Thyroid gland (tissue), 4 donors: ENCODE data around the gene TMEM260.

Experiments used
- CTCF ChIP-seq, 6 experiments: fragments of 200-600 bp in 3 of 6; fragments of 450-650 bp in 3 of 6; sonication (generic) in 3 of 6; IDR thresholded peaks; one replicate each; pipeline ENCODE4 v1.5.1; 2016 to 2019; ENCODE audit warnings: antibody characterized with exemption in 6 of 6, mild to moderate bottlenecking in 2 of 6, inconsistent platforms in 1 of 6, moderate library complexity in 1 of 6
- POLR2A ChIP-seq, 2 donors: fragments of 450-650 bp; IDR thresholded peaks; one replicate each; pipeline ENCODE4 v1.6.1; 2017; ENCODE audit warnings: antibody characterized with exemption in 2 of 2, mild to moderate bottlenecking in 2 of 2, moderate library complexity in 1 of 2

- no peak for TF ChIP-seq CTCF (IDR thresholded peaks at IDR 0.05)
- no peak for TF ChIP-seq POLR2A (IDR thresholded peaks at IDR 0.05)
Observed at GRCh38 chr14:56633544-56633943, 53.9 kb downstream of the TMEM260 start.
